HepG2 (cell line): ENCODE data around the gene CREM. TPM values are rescaled to one million over a fixed set of nuclear protein-coding genes. Genes with fewer than 3 reads are reported as not detected.

ENCODE experiments used
- ATAC-seq: fragments of 200-7000 bp; cut with Tn5 transposase; 3 replicates; pipeline ENCODE4 v1.9.1; 2020; ENCODE audit warnings: mild to moderate bottlenecking, moderate library complexity
- BruUV-seq: library from RNA; stranded (reverse); fragments of 400-500 nt; replicated peaks from 2 replicates; lab custom pipeline; 2021; lab: Mats Ljungman, UMichigan
- CTCF ChIA-PET: fragments of 300-600 bp; formaldehyde crosslinking; extraction: SDS; loops from one replicate; lab custom pipeline; 2021; ENCODE audit warnings: low total read pairs, inconsistent platforms, low intra/inter-chr PET ratio; lab: Yijun Ruan, JAX
- POLR2A ChIA-PET: fragments of 350-600 bp; sonication (Branson Sonifier 250); formaldehyde crosslinking; loops from one replicate; lab custom pipeline; 2020; ENCODE audit warnings: antibody characterized with exemption, inconsistent platforms; lab: Yijun Ruan, JAX
- DNase-seq: peaks from one replicate; pipeline ENCODE4 v3.0.0-alpha.2; 2015; ENCODE audit warnings: low spot score
- FAIRE-seq: peaks from 3 replicates; lab custom pipeline; 2011; peaks lifted over from hg19 to GRCh38; lab: Jason Lieb, UNC
- H2AFZ ChIP-seq: one replicate; pipeline ENCODE4 v1.6.1; 2011; ENCODE audit warnings: low read length, inconsistent platforms
- H3K27ac ChIP-seq: fragments of 300-600 bp; 3 replicates; pipeline ENCODE4 v1.8.0; 2011; ENCODE audit warnings: mixed run types, mild to moderate bottlenecking, mixed read lengths, low read length, inconsistent platforms; ENCODE audit not compliant: insufficient read depth; ENCODE audit errors: extremely low read length
- H3K27me3 ChIP-seq, 2 experiments: fragments of 200-600 bp in 1 of 2; 2 replicates in 1 of 2; 3 replicates in 1 of 2; pipeline versions ENCODE4 v1.6.0 to v1.8.0; 2011; ENCODE audit warnings: low read length in 2 of 2, mild to moderate bottlenecking in 2 of 2, moderate library complexity in 2 of 2, inconsistent platforms in 1 of 2; ENCODE audit not compliant: insufficient read depth in 2 of 2, control insufficient read depth in 1 of 2
- H3K36me3 ChIP-seq, 2 experiments: fragments of 200-600 bp in 1 of 2; replicated peaks in 1 of 2; 2 replicates in 1 of 2; 3 replicates in 1 of 2; pipeline versions ENCODE4 v1.5.1 to v1.8.0; 2011; ENCODE audit warnings: low read length in 2 of 2, inconsistent platforms in 1 of 2; ENCODE audit not compliant: insufficient read depth in 2 of 2, control insufficient read depth in 1 of 2
- H3K4me1 ChIP-seq: 2 replicates; pipeline ENCODE4 v1.5.1; 2012; ENCODE audit warnings: low read length, inconsistent platforms; ENCODE audit not compliant: insufficient read depth
- H3K4me2 ChIP-seq: 2 replicates; pipeline ENCODE4 v1.6.0; 2011; ENCODE audit warnings: low read depth, low read length, inconsistent platforms
- H3K4me3 ChIP-seq, 3 experiments: fragments of 200-600 bp in 1 of 3; sonication (generic), shearing (Covaris generic) in 1 of 3; replicated peaks in 1 of 3; 2 replicates each; pipeline ENCODE4 v1.5.1; 2011 to 2016; ENCODE audit warnings: low read length in 3 of 3, inconsistent platforms in 2 of 3, low read depth in 2 of 3, mild to moderate bottlenecking in 2 of 3, control low read depth in 1 of 3, mixed read lengths in 1 of 3; ENCODE audit not compliant: insufficient read depth in 1 of 3
- H3K79me2 ChIP-seq: one replicate; pipeline ENCODE4 v1.6.1; 2011; ENCODE audit warnings: low read length, inconsistent platforms; ENCODE audit not compliant: insufficient read depth
- H3K9ac ChIP-seq: 2 replicates; pipeline ENCODE4 v1.6.0; 2011; ENCODE audit warnings: mild to moderate bottlenecking, low read depth, low read length, inconsistent platforms; ENCODE audit not compliant: insufficient read depth
- H3K9me3 ChIP-seq: 2 replicates; pipeline ENCODE4 v1.5.1; 2012; ENCODE audit warnings: mild to moderate bottlenecking, low read length
- H4K20me1 ChIP-seq: 2 replicates; pipeline ENCODE4 v1.6.0; 2011; ENCODE audit warnings: inconsistent platforms, mild to moderate bottlenecking, low read length, moderate library complexity; ENCODE audit not compliant: insufficient read depth
- ASH2L ChIP-seq: fragments of 300-600, 200-600 bp; sonication (generic); IDR thresholded peaks from 2 replicates; pipeline ENCODE4 v1.7.0; 2017; ENCODE audit warnings: low read depth, mild to moderate bottlenecking, moderate library complexity, mixed read lengths, low read length; ENCODE audit not compliant: insufficient read length
- CBX2 ChIP-seq, 2 experiments: fragments of 200-600 bp in 1 of 2; sonication (generic); formaldehyde crosslinking in 1 of 2; IDR thresholded peaks; 2 replicates each; pipeline versions ENCODE4 v1.7.0 to v1.8.1; 2018 to 2022; ENCODE audit warnings: low read depth in 2 of 2, low read length in 1 of 2, mild to moderate bottlenecking in 1 of 2, missing genetic modification reagents in 1 of 2
- DMAP1 ChIP-seq: IDR thresholded peaks from 2 replicates; pipeline ENCODE4 v1.6.1; 2016
- FOSL2 ChIP-seq: sonication (generic); formaldehyde crosslinking; IDR thresholded peaks from 2 replicates; pipeline ENCODE4 v1.4.0; 2020; ENCODE audit warnings: missing genetic modification reagents
- FOXA1 ChIP-seq, 2 experiments: fragments of 450-650 bp in 1 of 2; sonication (generic) in 1 of 2; formaldehyde crosslinking in 1 of 2; IDR thresholded peaks; 2 replicates each; pipeline versions ENCODE4 v1.4.0 to v1.6.1; 2016 to 2020; ENCODE audit warnings: missing genetic modification reagents in 1 of 2
- ZBTB10 ChIP-seq: sonication (generic); formaldehyde crosslinking; IDR thresholded peaks from 2 replicates; pipeline ENCODE4 v1.4.0; 2020; ENCODE audit warnings: missing genetic modification reagents, borderline replicate concordance
- ZBTB43 ChIP-seq: sonication (generic); formaldehyde crosslinking; conservative IDR thresholded peaks from 2 replicates; pipeline ENCODE4 v1.4.0; 2020; ENCODE audit warnings: missing genetic modification reagents
- ZNF513 ChIP-seq: sonication (generic); formaldehyde crosslinking; conservative IDR thresholded peaks from 2 replicates; pipeline ENCODE4 v1.5.0; 2020; ENCODE audit warnings: missing genetic modification reagents
- WGBS: methylation state at CpG from one replicate; pipeline ENCODE4 v1.1.6; 2017; ENCODE audit warnings: low lambda C conversion rate; 5-methylcytosine and 5-hydroxymethylcytosine counted together
- in situ Hi-C: cut with HindIII; loops from 2 replicates; pipeline ENCODE4 v1.10.0; 2017; ENCODE audit warnings: low pct_unique_long_range_greater_than_20kb; ENCODE audit not compliant: extremely low pct_ligation_motif_present
- intact Hi-C: fragments of 100-400 bp; cut with micrococcal nuclease; formaldehyde crosslinking; loops from one replicate; pipeline ENCODE4 v1.10.0; 2022; ENCODE audit not compliant: unreplicated experiment
- polyA plus RNA-seq, 8 experiments: library from polyadenylated mRNA; depleted of rRNA in 3 of 8; stranded (reverse) in 7 of 8; unstranded in 1 of 8; fragments of >200 nt; fragmentation: Illumina TruSeq in 4 of 8; extraction: Trizol in 4 of 8; gene quantifications; 2 replicates each; pipeline versions ENCODE4 v1.2.1 to v1.2.3, GENCODE V29; 2011 to 2016; ENCODE audit warnings: low read depth in 4 of 8, missing spikeins in 1 of 8, mixed read lengths in 1 of 8; ENCODE audit not compliant: insufficient read depth in 1 of 8
- total RNA-seq, 5 experiments: library from RNA; depleted of rRNA; stranded (reverse); fragments of >200 nt; fragmentation: Illumina TruSeq; extraction: Trizol; gene quantifications; 2 replicates each; pipeline ENCODE4 v1.2.3, GENCODE V29; 2016; ENCODE audit warnings: low read depth in 1 of 5

Gene CREM
- total and polyA plus RNA-seq, 2 of the 13 experiments (the other 11 are each of a cell fraction or from before 2014, with no cell fraction given) = 21.3 to 25.4 TPM

- H3K36me3 ChIP-seq = no peaks in the 10 kb centered on the region
- DNase-seq (peak; percentile 7), ATAC-seq (peak; percentile 9), FAIRE-seq (no peak)
- no peak overlapping the region for H2AFZ ChIP-seq
- H3K4me1 ChIP-seq = peaks cover 60% of the 10 kb centered on the region
- in situ Hi-C loops (no loop called here), intact Hi-C loops (loop anchor here (5.0 kb wide), 1 partner anchor 70 kb away; no protein-coding TSS in a partner anchor)
- H3K4me2 ChIP-seq = peak overlapping the region; percentile 86
- 0% methylated on average over 8 of the region's 56 CpGs for WGBS
- CTCF ChIA-PET = interaction anchor here (1.2 kb wide), 1 partner anchor 91 kb away, joined by 7 read pairs; no protein-coding TSS in a partner anchor
- H4K20me1 ChIP-seq = no peaks in the 10 kb centered on the region
- peak overlapping the region; percentile 98 for H3K9ac ChIP-seq
- H3K27me3 ChIP-seq = no peaks in the 10 kb centered on the region; a peak in 1 of 5 replicates
- H3K4me3 ChIP-seq = peak overlapping the region; percentile 94 to 100 (median 98)
- TSS peak; percentile 82 for BruUV-seq
- no peaks in the 10 kb centered on the region for H3K9me3 ChIP-seq
- POLR2A ChIA-PET = interaction anchor here (1.4 to 2.7 kb wide), 4 partner anchors 37 to 93 kb away, joined by 8 to 26 read pairs (median 14); partner anchors contain the start of gene CUL2
- peak overlapping the region; percentile 99 for H3K27ac ChIP-seq
- peaks cover 18% of the 10 kb centered on the region for H3K79me2 ChIP-seq
- 0 out of 2 replicates have a peak, but pooled peaks have one; percentile 33 for TF ChIP-seq ZBTB43 (CRISPR knock-in tag)
- TF ChIP-seq ZNF513 (CRISPR knock-in tag) = no peak
- TF ChIP-seq CBX2 (IDR thresholded peaks at IDR 0.05; ENCODE audit: low read depth, low read length) = no peak
- 0 out of 2 replicates have a peak, but pooled peaks have one; percentile 25 for TF ChIP-seq CBX2 (CRISPR knock-in tag; IDR thresholded peaks at IDR 0.05; ENCODE audit: low read depth)
- peak; percentile 65 for TF ChIP-seq ASH2L
- peak; percentile 73 for TF ChIP-seq FOSL2 (CRISPR knock-in tag)
- TF ChIP-seq DMAP1 (CRISPR knock-in tag) = no peak
- 0 out of 2 replicates have a peak, but pooled peaks have one; percentile 25 for TF ChIP-seq ZBTB10 (CRISPR knock-in tag)
- no peak for TF ChIP-seq FOXA1 (IDR thresholded peaks at IDR 0.05)
- TF ChIP-seq FOXA1 (CRISPR knock-in tag; IDR thresholded peaks at IDR 0.05) = no peak
Measured at GRCh38 chr10:35127289-35127891, 744 bp downstream of the CREM start.
